ENCODE results near the gene COL8A1.

COL8A1 gene

DNA sequence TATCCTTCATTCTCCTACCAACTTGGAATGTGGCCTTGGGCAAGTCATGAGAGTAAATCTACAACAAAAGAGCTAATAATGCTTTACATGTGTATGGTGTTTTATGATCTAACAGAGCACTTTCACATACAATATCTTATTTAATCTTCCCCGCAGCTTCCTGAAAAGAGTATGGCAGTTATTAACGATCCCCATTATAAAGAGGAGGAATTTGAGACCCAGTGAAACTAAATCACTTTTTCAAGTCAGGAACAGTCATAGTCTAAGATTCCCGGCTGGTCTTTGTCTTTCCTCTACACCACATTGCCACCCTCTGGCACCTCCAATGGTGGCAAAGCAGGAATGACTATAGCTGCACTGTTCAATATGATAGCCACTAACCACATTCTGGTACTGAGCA is 109.5 kb downstream of the COL8A1 start:
- Histone ChIP-seq H3K4me2 (ENCODE audit: low read length) (no peak overlapping the region), H3K79me2 (no peaks in the 10 kb centered on the region), H3K27ac (no peak overlapping the region), H3K9ac (no peak overlapping the region), H3K27me3 (ENCODE audit: control insufficient read depth, insufficient read depth, low read length) (no peaks in the 10 kb centered on the region), H3K4me3 (ENCODE audit: low read depth, low read length) (no peak overlapping the region), H2AFZ (no peak overlapping the region), H3K4me1 (no peaks in the 10 kb centered on the region), H3K36me3 (ENCODE audit: control insufficient read depth, insufficient read depth, low read length) (no peaks in the 10 kb centered on the region), H3K9me3 (ENCODE audit: control insufficient read depth, low read length) (no peaks in the 10 kb centered on the region)
- peak; percentile 13 for TF ChIP-seq CTCF (IDR thresholded peaks at IDR 0.05)

GRCh38 chr3:99751649-99752048 is 113.3 kb downstream of the COL8A1 start:
- Histone ChIP-seq H3K27ac (no peak overlapping the region), H2AFZ (no peak overlapping the region), H3K4me2 (ENCODE audit: low read length) (no peak overlapping the region), H3K9ac (no peak overlapping the region), H3K79me2 (no peaks in the 10 kb centered on the region), H3K4me1 (no peaks in the 10 kb centered on the region), H3K4me3 (ENCODE audit: low read depth, low read length) (no peak overlapping the region), H3K27me3 (ENCODE audit: control insufficient read depth, insufficient read depth, low read length) (no peaks in the 10 kb centered on the region), H3K36me3 (ENCODE audit: control insufficient read depth, insufficient read depth, low read length) (no peaks in the 10 kb centered on the region), H3K9me3 (ENCODE audit: control insufficient read depth, low read length) (no peaks in the 10 kb centered on the region)
- TF ChIP-seq CTCF (IDR thresholded peaks at IDR 0.05), result no peak

DNA sequence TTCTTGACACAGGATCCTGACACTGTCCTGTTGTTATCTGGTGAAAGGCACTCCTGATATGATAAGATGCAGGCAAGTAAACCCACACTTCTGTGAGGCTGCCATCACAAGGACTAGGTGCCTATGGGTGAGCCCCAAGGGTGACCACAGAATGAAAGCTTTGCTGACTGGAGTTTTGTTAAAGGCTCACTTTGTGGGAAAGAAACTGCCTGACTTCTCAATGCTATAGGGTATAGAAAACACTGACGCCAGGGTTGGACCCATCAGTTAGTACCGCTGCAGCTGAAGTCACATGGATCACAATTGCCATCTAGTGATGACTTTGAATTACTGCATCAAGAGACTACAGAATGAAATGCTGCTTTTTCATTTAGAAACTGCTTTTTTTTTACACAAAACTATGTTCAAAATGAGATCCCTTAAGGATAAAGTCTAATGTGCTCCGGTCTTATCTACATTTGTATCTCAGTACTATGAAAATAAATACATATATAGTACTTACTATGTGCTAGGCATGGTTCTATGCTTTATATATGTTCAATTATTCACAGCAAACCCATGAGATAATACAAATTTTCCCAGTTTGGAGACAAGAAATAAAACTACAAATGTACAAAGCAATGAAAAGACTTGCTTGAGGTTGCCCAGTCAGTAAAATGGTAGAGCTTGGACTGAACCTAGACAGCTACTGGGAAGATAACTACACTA is 115.0 kb downstream of the COL8A1 start:
- Histone ChIP-seq H3K9ac (no peak overlapping the region), H3K4me2 (ENCODE audit: low read length) (no peak overlapping the region), H3K79me2 (no peaks in the 10 kb centered on the region), H3K4me1 (no peaks in the 10 kb centered on the region), H3K36me3 (ENCODE audit: control insufficient read depth, insufficient read depth, low read length) (no peaks in the 10 kb centered on the region), H3K27me3 (ENCODE audit: control insufficient read depth, insufficient read depth, low read length) (no peaks in the 10 kb centered on the region), H2AFZ (no peak overlapping the region), H3K9me3 (ENCODE audit: control insufficient read depth, low read length) (no peaks in the 10 kb centered on the region), H3K4me3 (ENCODE audit: low read depth, low read length) (no peak overlapping the region), H3K27ac (no peak overlapping the region)
- TF ChIP-seq CTCF (IDR thresholded peaks at IDR 0.05), result peak; percentile 67

DNA sequence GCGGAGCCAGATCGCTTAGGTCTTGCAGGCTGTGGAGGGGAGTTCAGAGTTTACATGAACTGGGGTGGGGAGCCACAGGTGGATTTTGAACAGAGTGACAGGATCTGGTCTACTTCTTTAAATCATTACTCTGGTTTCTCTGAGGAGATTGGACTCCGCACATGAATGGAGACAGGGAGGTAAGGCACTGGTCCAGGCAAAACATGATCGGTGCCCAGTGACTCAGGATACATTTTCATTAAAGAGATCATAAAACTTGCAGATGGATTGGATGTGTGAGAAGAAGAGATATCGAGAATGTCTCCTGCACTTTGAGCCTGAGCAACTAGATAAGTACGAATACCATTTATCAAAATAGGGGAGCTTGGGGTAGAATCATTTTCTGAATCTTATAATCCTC is 117.4 kb downstream of the COL8A1 start:
- no peak overlapping the region for H3K27ac ChIP-seq
- no peaks in the 10 kb centered on the region for H3K36me3 ChIP-seq (ENCODE audit: control insufficient read depth, insufficient read depth, low read length)
- no peaks in the 10 kb centered on the region for H3K79me2 ChIP-seq
- H3K4me1 ChIP-seq, result no peaks in the 10 kb centered on the region
- H3K4me3 ChIP-seq (ENCODE audit: low read depth, low read length), result no peak overlapping the region
- no peaks in the 10 kb centered on the region for H3K27me3 ChIP-seq (ENCODE audit: control insufficient read depth, insufficient read depth, low read length)
- no peak overlapping the region for H3K4me2 ChIP-seq (ENCODE audit: low read length)
- no peak overlapping the region for H3K9ac ChIP-seq
- no peak for TF ChIP-seq CTCF (IDR thresholded peaks at IDR 0.05)
- no peaks in the 10 kb centered on the region for H3K9me3 ChIP-seq (ENCODE audit: control insufficient read depth, low read length)
- no peak overlapping the region for H2AFZ ChIP-seq

GRCh38 chr3:99757966-99758365 is 119.6 kb downstream of the COL8A1 start:
- Histone ChIP-seq H3K9me3 (ENCODE audit: control insufficient read depth, low read length) (no peaks in the 10 kb centered on the region), H3K27ac (no peak overlapping the region), H3K4me1 (no peaks in the 10 kb centered on the region), H3K27me3 (ENCODE audit: control insufficient read depth, insufficient read depth, low read length) (no peaks in the 10 kb centered on the region), H3K9ac (no peak overlapping the region), H2AFZ (no peak overlapping the region), H3K4me2 (ENCODE audit: low read length) (no peak overlapping the region), H3K79me2 (no peaks in the 10 kb centered on the region), H3K4me3 (ENCODE audit: low read depth, low read length) (no peak overlapping the region), H3K36me3 (ENCODE audit: control insufficient read depth, insufficient read depth, low read length) (no peaks in the 10 kb centered on the region)
- no peak for TF ChIP-seq CTCF (IDR thresholded peaks at IDR 0.05)

Measured in parathyroid adenoma (tissue), 2 donors.